OCI-LY3 (cell line): Measurements from ENCODE around the gene CSH2.

Experiments used
- H2AFZ ChIP-seq: fragments of 200-600, 300-600 bp; shearing (Covaris generic); 2 replicates; pipeline ENCODE4 v1.6.0; 2014; ENCODE audit warnings: antibody characterized with exemption, low read depth, low read length
- H3K27ac ChIP-seq: fragments of 200-600, 300-600 bp; sonication (generic); 2 replicates; pipeline ENCODE4 v1.5.1; 2014; ENCODE audit warnings: mild to moderate bottlenecking, low read length, moderate library complexity, mixed read lengths
- H3K27me3 ChIP-seq: fragments of 200-600, 300-600 bp; sonication (generic); 2 replicates; pipeline ENCODE4 v1.6.1; 2014; ENCODE audit warnings: low read depth, low read length, mixed read lengths
- H3K36me3 ChIP-seq: fragments of 200-600, 300-600 bp; sonication (generic); replicated peaks from 2 replicates; pipeline ENCODE3; 2014; ENCODE audit warnings: low read depth, low read length, mixed read lengths
- H3K4me1 ChIP-seq: fragments of 300-600, 200-600 bp; sonication (generic); 2 replicates; pipeline ENCODE4 v1.6.1; 2014; ENCODE audit warnings: low read length, mixed read lengths
- H3K4me2 ChIP-seq: fragments of 200-600, 300-600 bp; sonication (generic); 2 replicates; pipeline ENCODE4 v1.6.1; 2014; ENCODE audit warnings: low read length, mixed read lengths
- H3K4me3 ChIP-seq: fragments of 300-600, 200-600 bp; sonication (generic); 2 replicates; pipeline ENCODE4 v1.5.1; 2014; ENCODE audit warnings: antibody characterized with exemption, mild to moderate bottlenecking, low read length, moderate library complexity
- H3K79me2 ChIP-seq: fragments of 300-600, 200-600 bp; shearing (Covaris generic); 2 replicates; pipeline ENCODE4 v1.6.1; 2014; ENCODE audit warnings: mild to moderate bottlenecking, low read length, mixed read lengths
- H3K9ac ChIP-seq: fragments of 300-600, 200-600 bp; shearing (Covaris generic); 2 replicates; pipeline ENCODE4 v1.6.0; 2014; ENCODE audit warnings: mild to moderate bottlenecking, low read length, moderate library complexity
- H3K9me3 ChIP-seq: fragments of 200-600, 300-600 bp; shearing (Covaris generic); 2 replicates; pipeline ENCODE4 v1.6.1; 2014; ENCODE audit warnings: low read length, mixed read lengths; ENCODE audit not compliant: insufficient read depth
- H4K20me1 ChIP-seq: fragments of 200-600, 300-600 bp; sonication (generic); 2 replicates; pipeline ENCODE4 v1.6.1; 2016; ENCODE audit warnings: low read length, mixed read lengths; ENCODE audit not compliant: insufficient read depth
- CTCF ChIP-seq: fragments of 200-600, 300-600 bp; sonication (generic); IDR thresholded peaks from 2 replicates; pipeline ENCODE4 v1.5.1; 2014; ENCODE audit warnings: antibody characterized with exemption, low read length, low read depth
- EZH2phosphoT487 ChIP-seq: fragments of 200-600 bp; shearing (Covaris generic); IDR thresholded peaks from 2 replicates; pipeline ENCODE4 v1.6.1; 2018; ENCODE audit warnings: antibody characterized with exemption, mixed run types, low read depth

The CSH2 gene

GRCh38 chr17:63848834-63849689 is 24.4 kb downstream of the CSH2 start:
- H3K4me3 ChIP-seq: no peak overlapping the region
- no peak overlapping the region for H3K27ac ChIP-seq
- H4K20me1 ChIP-seq: no peaks in the 10 kb centered on the region
- no peak overlapping the region for H3K9ac ChIP-seq
- H3K4me2 ChIP-seq: no peak overlapping the region
- H3K79me2 ChIP-seq: no peaks in the 10 kb centered on the region
- no peaks in the 10 kb centered on the region for H3K4me1 ChIP-seq
- no peak for TF ChIP-seq CTCF
- no peak for TF ChIP-seq EZH2phosphoT487
- H3K9me3 ChIP-seq: no peaks in the 10 kb centered on the region
- 0 out of 2 replicates have a peak, but pooled peaks cover 4% of the 10 kb centered on the region for H3K27me3 ChIP-seq
- H2AFZ ChIP-seq: no peak overlapping the region
- H3K36me3 ChIP-seq: no peaks in the 10 kb centered on the region

DNA sequence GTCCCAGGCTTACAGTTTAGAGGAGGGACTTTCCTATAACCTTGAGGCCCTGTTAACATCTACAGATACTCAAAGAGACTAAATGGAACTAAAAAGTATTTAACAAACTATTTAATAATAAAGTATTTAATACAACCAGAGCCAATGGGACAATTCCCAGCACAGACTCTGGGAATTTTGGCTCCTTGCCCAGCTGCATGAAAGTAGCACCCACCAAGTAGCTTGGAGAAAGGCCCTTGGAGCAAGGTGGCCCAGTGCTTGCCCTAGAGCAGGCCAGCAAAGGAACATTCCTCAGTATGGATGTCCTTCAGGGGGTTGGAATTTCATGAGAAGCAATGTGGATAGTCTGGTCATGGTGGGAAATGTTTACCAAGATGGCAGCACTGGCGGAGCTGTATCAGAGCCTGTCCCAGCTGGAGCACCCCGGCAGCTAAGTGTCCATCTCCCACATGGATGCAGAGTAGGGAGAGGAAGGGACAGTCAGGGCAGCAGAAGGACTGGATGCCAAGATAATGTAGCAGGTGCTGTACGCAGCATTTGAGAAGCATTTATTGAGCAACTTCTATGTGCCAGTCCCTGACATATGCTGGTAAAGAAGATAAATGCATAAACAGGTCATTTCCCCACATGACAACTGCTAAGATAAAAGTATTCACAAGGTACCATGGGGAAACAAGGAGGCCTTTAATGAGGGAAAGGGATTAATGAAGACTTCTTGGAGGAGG is 25.8 kb downstream of the CSH2 start:
- Histone ChIP-seq H3K4me1 (peaks cover 4% of the 10 kb centered on the region; the same call in 1 of the 2 replicates), H3K27me3 (no peaks in the 10 kb centered on the region), H3K9ac (no peak overlapping the region), H3K9me3 (no peaks in the 10 kb centered on the region), H3K27ac (no peak overlapping the region), H3K79me2 (peaks cover under 1% of the 10 kb centered on the region; the same call in 1 of the 2 replicates), H4K20me1 (no peaks in the 10 kb centered on the region), H3K4me3 (no peak overlapping the region), H3K36me3 (no peaks in the 10 kb centered on the region), H2AFZ (no peak overlapping the region), H3K4me2 (no peak overlapping the region)
- TF ChIP-seq CTCF (no peak), EZH2phosphoT487 (no peak)

DNA sequence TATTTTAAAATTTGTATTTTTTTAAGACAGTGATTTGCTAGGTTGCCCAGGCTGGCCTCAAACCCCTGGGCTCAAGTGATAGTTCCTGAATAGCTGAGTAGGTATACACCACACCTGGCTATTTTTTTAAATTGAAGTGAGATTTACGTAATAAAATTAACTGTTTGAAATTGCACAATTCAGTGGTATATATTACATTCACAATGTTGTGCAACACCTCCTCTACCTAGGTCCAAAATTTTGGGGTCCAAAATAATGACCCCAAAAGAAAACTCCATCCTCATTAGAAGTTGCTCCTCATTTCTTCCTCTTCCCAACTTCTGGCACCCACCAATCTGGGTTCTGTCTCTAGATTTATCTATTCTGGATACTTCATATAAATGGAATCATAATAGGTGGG is 28.0 kb downstream of the CSH2 start:
- no peaks in the 10 kb centered on the region for H3K9me3 ChIP-seq
- peaks cover 13% of the 10 kb centered on the region for H3K4me1 ChIP-seq
- no peak overlapping the region for H3K27ac ChIP-seq
- TF ChIP-seq CTCF: no peak
- H3K27me3 ChIP-seq: no peaks in the 10 kb centered on the region
- H3K36me3 ChIP-seq: no peaks in the 10 kb centered on the region
- H2AFZ ChIP-seq: no peak overlapping the region
- no peak overlapping the region for H3K4me3 ChIP-seq
- H3K79me2 ChIP-seq: peaks cover 22% of the 10 kb centered on the region
- H4K20me1 ChIP-seq: peaks cover 12% of the 10 kb centered on the region
- no peak overlapping the region for H3K9ac ChIP-seq
- H3K4me2 ChIP-seq: no peak overlapping the region
